K562 (cell line): Measurements from ENCODE around the gene AMFR. TPM values are rescaled to one million over a fixed set of nuclear protein-coding genes. Genes with fewer than 3 reads are reported as not detected.

Source experiments
- ATAC-seq: fragments of 200-7000 bp; cut with Tn5 transposase; 3 replicates; pipeline ENCODE4 v1.9.1; 2020; ENCODE audit warnings: moderate library complexity
- BruUV-seq: library from RNA; stranded (reverse); fragments of 400-500 nt; replicated peaks from 2 replicates; lab custom pipeline; 2021; lab: Mats Ljungman, UMichigan
- CTCF ChIA-PET: fragments of 300-600 bp; formaldehyde crosslinking; extraction: SDS; loops from one replicate; lab custom pipeline; 2021; ENCODE audit warnings: low intra/inter-chr PET ratio; lab: Yijun Ruan, JAX
- POLR2A ChIA-PET: fragments of 300-600, 350-650 bp; sonication (Branson Sonifier 250); formaldehyde crosslinking; extraction: SDS; loops from one replicate; lab custom pipeline; 2021; ENCODE audit warnings: antibody characterized with exemption, inconsistent platforms; lab: Yijun Ruan, JAX
- DNase-seq, 4 experiments: peaks; one replicate each; pipeline versions ENCODE4 v3.0.0 to v3.0.0-alpha.2; 2011 to 2018; ENCODE audit warnings: low spot score in 3 of 4, mixed read lengths in 3 of 4; ENCODE audit errors: extremely low read depth in 1 of 4
- FAIRE-seq: peaks from 2 replicates; lab custom pipeline; 2011; peaks lifted over from hg19 to GRCh38; lab: Jason Lieb, UNC
- H2AFZ ChIP-seq: 2 replicates; pipeline ENCODE4 v1.6.0; 2011; ENCODE audit warnings: low read depth, low read length, control low read depth, inconsistent platforms
- H3K27ac ChIP-seq: fragments of 200-600 bp; 3 replicates; pipeline ENCODE4 v1.8.0; 2011; ENCODE audit warnings: low read depth, mild to moderate bottlenecking, control low read depth, inconsistent platforms, low read length, moderate library complexity, mixed read lengths; ENCODE audit errors: extremely low read depth
- H3K27me3 ChIP-seq, 2 experiments: fragments of 300-600 bp in 1 of 2; 2 replicates in 1 of 2; 3 replicates in 1 of 2; pipeline versions ENCODE4 v1.6.0 to v1.8.0; 2011; ENCODE audit warnings: inconsistent platforms in 2 of 2, low read length in 2 of 2, mild to moderate bottlenecking in 1 of 2, mixed read lengths in 1 of 2, moderate library complexity in 1 of 2; ENCODE audit not compliant: control insufficient read depth in 2 of 2, insufficient read depth in 2 of 2
- H3K36me3 ChIP-seq: fragments of 300-600 bp; 3 replicates; pipeline ENCODE4 v1.8.0; 2011; ENCODE audit warnings: mild to moderate bottlenecking, low read length, inconsistent platforms; ENCODE audit not compliant: control insufficient read depth, insufficient read depth
- H3K4me1 ChIP-seq, 2 experiments: fragments of 200-600 bp in 1 of 2; replicated peaks in 1 of 2; 2 replicates in 1 of 2; 3 replicates in 1 of 2; pipeline versions ENCODE4 v1.5.1 to v1.8.0; 2011; ENCODE audit warnings: inconsistent platforms in 2 of 2, low read length in 2 of 2, mild to moderate bottlenecking in 1 of 2, mixed read lengths in 1 of 2, moderate library complexity in 1 of 2; ENCODE audit not compliant: control insufficient read depth in 2 of 2, insufficient read depth in 2 of 2
- H3K4me2 ChIP-seq: 2 replicates; pipeline ENCODE4 v1.6.1; 2011; ENCODE audit warnings: low read length, control low read depth, inconsistent platforms, mixed read lengths; ENCODE audit not compliant: insufficient read depth
- H3K4me3 ChIP-seq: fragments of 200-600 bp; sonication (generic), shearing (Covaris generic); 2 replicates; pipeline ENCODE4 v1.5.1; 2016; ENCODE audit warnings: control low read depth, inconsistent platforms
- H3K79me2 ChIP-seq: fragments of 200-600 bp; 3 replicates; pipeline ENCODE4 v1.8.0; 2011; ENCODE audit warnings: low read length, inconsistent platforms; ENCODE audit not compliant: control insufficient read depth, insufficient read depth
- H3K9ac ChIP-seq, 2 experiments: 2 replicates each; pipeline versions ENCODE4 v1.6.0 to v1.6.1; 2011; ENCODE audit warnings: low read depth in 2 of 2, low read length in 2 of 2, control low read depth in 1 of 2, inconsistent platforms in 1 of 2, mild to moderate bottlenecking in 1 of 2, mixed read lengths in 1 of 2; ENCODE audit not compliant: insufficient read depth in 1 of 2
- H3K9me1 ChIP-seq: one replicate; pipeline ENCODE4 v1.6.0; 2011; ENCODE audit warnings: inconsistent platforms, mild to moderate bottlenecking, low read length, moderate library complexity; ENCODE audit not compliant: control insufficient read depth, insufficient read depth
- H3K9me3 ChIP-seq: replicated peaks from 2 replicates; pipeline ENCODE4 v1.5.1; 2011; ENCODE audit warnings: low read depth, low read length, inconsistent platforms; ENCODE audit not compliant: control insufficient read depth, insufficient read depth
- H4K20me1 ChIP-seq: replicated peaks from 2 replicates; pipeline ENCODE4 v1.6.1; 2011; ENCODE audit warnings: low read length, inconsistent platforms, mixed read lengths; ENCODE audit not compliant: control insufficient read depth, insufficient read depth
- ATF2 ChIP-seq: sonication (generic); formaldehyde crosslinking; IDR thresholded peaks from 2 replicates; pipeline ENCODE4 v1.8.1; 2022; ENCODE audit warnings: missing genetic modification reagents
- FOXJ2 ChIP-seq: fragments of 200-800 bp; sonication (Bioruptor generic); IDR thresholded peaks from 2 replicates; pipeline ENCODE4 v1.6.1; 2016; ENCODE audit warnings: missing genetic modification characterization, missing compliant biosample characterization
- HCFC1 ChIP-seq: IDR thresholded peaks from 2 replicates; pipeline ENCODE4 v1.6.1; 2012; ENCODE audit warnings: low read depth, low read length, improper control_type of control experiment
- KDM5B ChIP-seq: fragments of 200-600 bp; sonication (generic); IDR thresholded peaks from 2 replicates; pipeline ENCODE4 v1.6.1; 2012; ENCODE audit warnings: low read depth, mild to moderate bottlenecking, moderate library complexity, low read length, control low read depth, inconsistent platforms; ENCODE audit not compliant: insufficient replicate concordance
- LARP7 ChIP-seq: fragments of 450-650 bp; IDR thresholded peaks from 2 replicates; pipeline ENCODE4 v1.6.1; 2016
- MIER1 ChIP-seq: fragments of 450-650 bp; IDR thresholded peaks from 2 replicates; pipeline ENCODE4 v1.6.1; 2016; ENCODE audit warnings: antibody characterized with exemption, mild to moderate bottlenecking, low read depth
- MYC ChIP-seq, 2 experiments: fragments of 250-450 bp in 1 of 2; sonication (Bioruptor Pico) in 1 of 2; IDR thresholded peaks; 2 replicates each; pipeline versions ENCODE4 v1.5.1 to v1.6.1; 2012 to 2021; ENCODE audit warnings: low read depth in 2 of 2, borderline replicate concordance in 1 of 2, improper control_type of control experiment in 1 of 2, low read length in 1 of 2, mild to moderate bottlenecking in 1 of 2, moderate library complexity in 1 of 2
- PHTF2 ChIP-seq: fragments of 250-450 bp; sonication (Bioruptor Pico); IDR thresholded peaks from 2 replicates; pipeline ENCODE4 v1.5.0; 2021; ENCODE audit warnings: mild to moderate bottlenecking
- PTBP1 ChIP-seq: fragments of 200-400 bp; formaldehyde crosslinking; IDR thresholded peaks from 2 replicates; pipeline ENCODE4 v1.6.1; 2017; ENCODE audit warnings: low read depth, low read length
- PTTG1 ChIP-seq: fragments of 450-650 bp; IDR thresholded peaks from 2 replicates; pipeline ENCODE4 v1.6.1; 2016; ENCODE audit warnings: low read depth, mild to moderate bottlenecking, missing genetic modification characterization, missing compliant biosample characterization
- PURB ChIP-seq: sonication (generic); formaldehyde crosslinking; IDR thresholded peaks from 2 replicates; pipeline ENCODE4 v1.9.0; 2021; ENCODE audit warnings: low read depth, mild to moderate bottlenecking, missing genetic modification reagents
- RHOXF2B ChIP-seq: fragments of 250-450 bp; sonication (Bioruptor Pico); conservative IDR thresholded peaks from 2 replicates; pipeline ENCODE4 v1.5.1; 2021
- SAFB2 ChIP-seq: fragments of 200-400 bp; formaldehyde crosslinking; IDR thresholded peaks from 2 replicates; pipeline ENCODE4 v1.6.1; 2018; ENCODE audit warnings: borderline replicate concordance, low read length, low read depth, moderate library complexity; ENCODE audit not compliant: severe bottlenecking
- ZNF146 ChIP-seq: IDR thresholded peaks from one replicate; pipeline ENCODE4 v1.6.1; 2018; ENCODE audit warnings: missing compliant biosample characterization; ENCODE audit not compliant: unreplicated experiment
- ZNF589 ChIP-seq: fragments of 200-800 bp; sonication (Bioruptor generic); IDR thresholded peaks from 2 replicates; pipeline ENCODE4 v1.6.1; 2016; ENCODE audit warnings: low read depth, missing genetic modification characterization, missing compliant biosample characterization
- WGBS: fragments of 100-300 bp; shearing (Covaris generic); methylation state at CpG from one replicate; pipeline ENCODE4 v1.1.6; 2016; ENCODE audit warnings: low coverage, mixed read lengths; ENCODE audit not compliant: insufficient coverage; ENCODE audit errors: missing lambda C conversion rate; 5-methylcytosine and 5-hydroxymethylcytosine counted together
- in situ Hi-C: fragments of 300-500 bp; cut with MboI; formaldehyde crosslinking; loops from 4 replicates; pipeline ENCODE4 v1.15.0; 2018; ENCODE audit warnings: inconsistent platforms, mixed read lengths
- intact Hi-C: fragments of 100-400 bp; cut with micrococcal nuclease; formaldehyde crosslinking; loops from 2 replicates; pipeline ENCODE4 v1.14.2; 2022
- polyA plus RNA-seq, 8 experiments: library from polyadenylated mRNA; depleted of rRNA in 4 of 8; stranded (reverse) in 5 of 8; unstranded in 3 of 8; fragments of >200 nt; fragmentation: Nextera tagmentation in 2 of 8; fragmentation: Illumina TruSeq in 1 of 8; extraction: Ambion mirVana in 2 of 8; extraction: Trizol in 1 of 8; gene quantifications; 2 replicates each; pipeline versions ENCODE4 v1.2.1 to v1.2.3, GENCODE V29; 2011 to 2014; ENCODE audit warnings: inconsistent platforms in 1 of 8, missing spikeins in 1 of 8
- total RNA-seq, 7 experiments: library from RNA; depleted of rRNA in 6 of 7; stranded (reverse); fragments of >200 nt in 6 of 7; fragmentation: Illumina TruSeq in 2 of 7; extraction: Trizol in 2 of 7; gene quantifications; 2 replicates each; pipeline versions ENCODE4 v1.2.1 to v1.2.3, GENCODE V29; 2011 to 2021; ENCODE audit warnings: low replicate concordance in 1 of 7
- TF ChIP-seq, protein P1 (sequence below): fragments of 450-650 bp; formaldehyde crosslinking; IDR thresholded peaks from 2 replicates; pipeline ENCODE4 v1.4.0; 2022; ENCODE audit warnings: missing genetic modification characterization
- TF ChIP-seq, protein P2 (sequence below), 2 experiments: fragments of 450-650 bp in 1 of 2; sonication (generic) in 1 of 2; formaldehyde crosslinking; conservative IDR thresholded peaks; 2 replicates each; pipeline versions ENCODE4 v1.4.0 to v1.8.1; 2020 to 2022; ENCODE audit warnings: mild to moderate bottlenecking in 1 of 2, missing genetic modification reagents in 1 of 2

Gene AMFR
- total and polyA plus RNA-seq, 9 of the 15 experiments (the other 6 are each of a cell fraction or from before 2014, with no cell fraction given): 15.6 to 113 (median 58.4) TPM

DNA sequence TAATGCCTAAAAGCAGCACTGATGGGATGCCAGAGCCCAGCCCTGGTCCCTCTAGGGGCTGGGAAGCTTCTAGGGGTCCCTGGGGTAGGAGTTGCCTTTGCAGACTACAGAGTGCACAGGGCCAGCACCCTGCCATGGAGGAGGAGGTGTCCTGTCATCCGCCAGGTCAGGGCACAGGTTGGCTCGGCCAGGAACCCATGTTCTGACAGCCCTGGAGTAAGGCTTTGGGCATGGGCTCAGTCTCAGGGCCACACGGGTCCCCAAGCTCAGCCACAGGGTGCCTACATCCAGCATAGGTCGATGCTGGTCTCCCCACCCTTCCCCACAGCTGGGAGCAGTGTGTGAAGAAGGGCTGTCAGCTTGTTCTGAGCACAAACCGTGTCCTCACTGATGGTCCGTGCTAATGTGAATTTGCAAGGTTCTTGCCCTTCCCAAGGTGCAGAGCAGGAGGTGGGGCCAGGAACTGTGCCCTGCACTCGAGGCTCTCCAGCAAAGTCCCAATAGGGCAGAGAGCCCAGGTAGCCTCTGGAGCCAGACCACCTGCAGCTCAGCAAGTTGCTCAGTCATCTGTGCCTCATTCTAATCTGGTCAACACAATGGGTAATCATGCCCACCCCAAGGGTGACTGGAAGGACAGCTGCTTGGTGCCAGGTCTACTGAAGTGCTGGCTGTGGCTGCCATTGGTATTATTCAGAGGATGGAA, 72.8 kb downstream of the AMFR start (continued):
- TF ChIP-seq, protein P1, sequence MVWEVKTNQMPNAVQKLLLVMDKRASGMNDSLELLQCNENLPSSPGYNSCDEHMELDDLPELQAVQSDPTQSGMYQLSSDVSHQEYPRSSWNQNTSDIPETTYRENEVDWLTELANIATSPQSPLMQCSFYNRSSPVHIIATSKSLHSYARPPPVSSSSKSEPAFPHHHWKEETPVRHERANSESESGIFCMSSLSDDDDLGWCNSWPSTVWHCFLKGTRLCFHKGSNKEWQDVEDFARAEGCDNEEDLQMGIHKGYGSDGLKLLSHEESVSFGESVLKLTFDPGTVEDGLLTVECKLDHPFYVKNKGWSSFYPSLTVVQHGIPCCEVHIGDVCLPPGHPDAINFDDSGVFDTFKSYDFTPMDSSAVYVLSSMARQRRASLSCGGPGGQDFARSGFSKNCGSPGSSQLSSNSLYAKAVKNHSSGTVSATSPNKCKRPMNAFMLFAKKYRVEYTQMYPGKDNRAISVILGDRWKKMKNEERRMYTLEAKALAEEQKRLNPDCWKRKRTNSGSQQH: no peak
- TF ChIP-seq MYC (IDR thresholded peaks at IDR 0.05; ENCODE audit: low read depth, low read length): no peak
- no peak for TF ChIP-seq MYC (CRISPR knock-in tag; IDR thresholded peaks at IDR 0.05; ENCODE audit: borderline replicate concordance, low read depth)
- no peak for TF ChIP-seq ATF2 (CRISPR knock-in tag)
- TF ChIP-seq ZNF146: no peak
- no peak for TF ChIP-seq PTTG1 (tag)

- POLR2A ChIA-PET: interaction anchor here (1.1 kb wide), 1 partner anchor 9 kb away, joined by 3 read pairs; no protein-coding TSS in a partner anchor
- no peaks in the 10 kb centered on the region for H3K9me3 ChIP-seq
- no peak overlapping the region for H2AFZ ChIP-seq
- no peaks in the 10 kb centered on the region for H3K9me1 ChIP-seq
- no peak overlapping the region for H3K4me2 ChIP-seq
- H4K20me1 ChIP-seq: peaks cover 22% of the 10 kb centered on the region
- H3K36me3 ChIP-seq: no peaks in the 10 kb centered on the region
- peaks cover 9 to 24% of the 10 kb centered on the region in 2 experiments for H3K4me1 ChIP-seq
- BruUV-seq: no TSS peak
- FAIRE-seq (no peak), DNase-seq (no peak), ATAC-seq (no peak)
- no peak overlapping the region for H3K27ac ChIP-seq
- H3K9ac ChIP-seq: no peak overlapping the region
- no peak overlapping the region for H3K4me3 ChIP-seq
- intact Hi-C loops (loop anchor here (10.0 kb wide), 1 partner anchor 163 kb away; no protein-coding TSS in a partner anchor), in situ Hi-C loops (no loop called here)
- CTCF ChIA-PET: no interaction called here
- WGBS: 8% methylated on average over 6 of the region's 6 CpGs
- H3K79me2 ChIP-seq: no peaks in the 10 kb centered on the region
- H3K27me3 ChIP-seq: peaks cover 17 to 49% of the 10 kb centered on the region in 2 experiments; a peak in 4 of 5 replicates
- TF ChIP-seq ZNF589 (CRISPR knock-in tag) (no peak), MIER1 (no peak), KDM5B (no peak), HCFC1 (no peak), RHOXF2B (CRISPR knock-in tag) (no peak), PURB (CRISPR knock-in tag) (no peak), FOXJ2 (no peak), PTBP1 (no peak), SAFB2 (no peak), PHTF2 (CRISPR knock-in tag) (no peak), LARP7 (no peak)
- TF ChIP-seq, protein P2, sequence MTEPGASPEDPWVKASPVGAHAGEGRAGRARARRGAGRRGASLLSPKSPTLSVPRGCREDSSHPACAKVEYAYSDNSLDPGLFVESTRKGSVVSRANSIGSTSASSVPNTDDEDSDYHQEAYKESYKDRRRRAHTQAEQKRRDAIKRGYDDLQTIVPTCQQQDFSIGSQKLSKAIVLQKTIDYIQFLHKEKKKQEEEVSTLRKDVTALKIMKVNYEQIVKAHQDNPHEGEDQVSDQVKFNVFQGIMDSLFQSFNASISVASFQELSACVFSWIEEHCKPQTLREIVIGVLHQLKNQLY (CRISPR knock-in tag; conservative IDR thresholded peaks at IDR 0.05): no peak
These were observed 73.9 kb downstream of the AMFR start for GRCh38 chr16:56351481-56351880.
